NCI-H774 (cell line): ENCODE data around the gene LMNTD1.
A peak's percentile ranks its signal among the peaks of the same experiment; 100 is the strongest.
"Not testable (repeated sequence)": the region's sequence is repeated elsewhere in the genome, so short reads cannot be mapped to it uniquely, and the experiment has no call there.

ENCODE experiments used
- DNase-seq: peaks from one replicate; lab custom pipeline; 2025; lab: John Stamatoyannopoulos, UW

Gene LMNTD1, protein sequence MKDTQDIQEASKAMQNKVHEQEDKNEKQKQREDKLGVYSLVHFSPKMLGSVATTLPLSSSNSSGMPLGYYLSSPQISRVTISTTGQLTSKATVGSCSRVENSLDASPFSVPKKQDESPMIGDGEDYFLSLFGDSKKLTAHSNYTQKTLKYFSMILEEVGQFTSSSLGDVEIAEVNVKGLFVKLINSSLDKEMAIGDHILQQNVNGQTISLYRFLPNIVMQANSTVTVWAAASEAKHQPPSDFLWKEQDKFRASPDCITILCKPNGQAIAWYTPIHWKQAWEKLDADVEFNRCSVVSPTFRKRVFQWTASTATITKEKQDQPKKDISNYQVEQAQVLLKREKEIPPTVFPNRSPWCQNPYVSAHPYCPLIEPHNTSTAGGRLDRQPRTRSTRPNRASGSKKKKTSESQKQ

DNA sequence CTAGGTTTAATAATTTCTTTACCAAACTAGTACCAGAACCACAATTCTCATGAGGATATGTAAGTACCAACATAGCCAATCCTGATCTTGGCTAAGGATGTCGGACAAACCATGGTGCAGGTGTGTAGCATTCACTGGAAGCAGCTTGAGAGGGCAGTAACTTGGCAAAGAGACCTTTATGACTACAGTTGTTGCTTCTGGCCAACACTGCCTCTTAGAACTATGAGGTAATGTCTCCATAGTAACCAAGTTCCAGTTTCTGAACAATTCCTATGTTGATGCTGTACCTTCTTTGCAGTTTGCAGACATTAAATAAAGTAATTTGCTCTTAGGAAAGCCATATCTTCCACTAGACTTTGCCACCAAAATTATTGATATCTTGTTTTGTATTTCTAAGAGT lies at the start of gene LMNTD1:
Gene LMNTD1, minus strand, starts transcription at position 186 of the 400 bp plus-strand sequence. CDS start 324 bp downstream, outside the sequence.
- DNase-seq = no peak

DNA sequence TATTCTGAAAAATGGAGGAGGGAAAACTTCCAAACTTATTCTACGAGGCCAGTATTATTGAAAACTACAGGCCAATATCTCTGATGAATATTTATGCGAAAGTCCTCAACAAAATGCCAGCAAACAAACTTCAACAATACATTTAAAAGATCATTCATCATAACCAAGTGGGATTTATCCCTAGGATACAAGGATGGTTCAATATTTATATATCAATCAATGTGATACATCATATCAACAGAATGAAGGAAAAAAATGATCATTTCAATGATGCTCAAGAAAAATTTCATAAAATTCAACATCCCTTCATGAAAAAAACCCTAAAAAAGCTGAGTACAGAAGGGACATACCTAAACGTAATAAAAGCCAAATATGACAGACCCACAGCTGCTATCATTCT lies 45.9 kb upstream of the LMNTD1 start:
- no peak for DNase-seq

DNA sequence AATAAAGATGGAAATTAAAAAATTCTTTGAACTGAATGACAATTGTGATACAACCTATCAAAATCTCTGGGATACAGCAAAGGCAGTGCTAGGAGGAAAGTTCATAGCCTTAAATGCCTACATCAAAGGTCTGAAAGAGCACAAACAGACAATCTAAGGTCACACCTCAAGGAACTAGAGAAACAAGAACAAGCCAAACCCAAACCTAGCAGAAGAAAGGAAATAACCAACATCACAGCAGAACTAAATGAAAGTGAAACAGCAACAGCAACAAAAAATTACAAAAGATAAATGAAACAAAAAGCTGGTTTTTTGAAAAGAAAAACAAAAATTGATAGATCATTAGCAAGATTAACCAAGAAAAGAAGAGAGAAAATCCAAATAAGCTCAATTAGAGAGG lies 42.4 kb upstream of the LMNTD1 start:
- DNase-seq = not testable (repeated sequence)

DNA sequence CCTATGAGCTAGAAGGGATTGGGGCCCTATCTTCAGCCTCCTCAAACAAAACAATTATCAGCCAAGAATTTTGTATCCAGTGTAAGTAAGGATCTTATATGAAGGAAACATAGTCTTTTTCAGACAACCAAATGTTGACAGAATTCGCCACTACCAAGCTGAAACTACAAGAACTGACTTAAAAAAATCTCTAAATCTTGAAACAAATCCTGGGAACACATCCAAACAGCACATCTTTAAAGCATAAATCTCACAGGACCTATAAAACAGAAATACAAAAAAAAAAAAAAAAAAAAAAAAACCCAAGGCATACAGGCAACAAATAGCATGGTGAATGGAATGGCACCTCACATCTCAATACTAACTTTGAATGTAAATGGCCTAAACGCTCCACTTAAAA lies 41.3 kb upstream of the LMNTD1 start:
- no peak for DNase-seq

DNA sequence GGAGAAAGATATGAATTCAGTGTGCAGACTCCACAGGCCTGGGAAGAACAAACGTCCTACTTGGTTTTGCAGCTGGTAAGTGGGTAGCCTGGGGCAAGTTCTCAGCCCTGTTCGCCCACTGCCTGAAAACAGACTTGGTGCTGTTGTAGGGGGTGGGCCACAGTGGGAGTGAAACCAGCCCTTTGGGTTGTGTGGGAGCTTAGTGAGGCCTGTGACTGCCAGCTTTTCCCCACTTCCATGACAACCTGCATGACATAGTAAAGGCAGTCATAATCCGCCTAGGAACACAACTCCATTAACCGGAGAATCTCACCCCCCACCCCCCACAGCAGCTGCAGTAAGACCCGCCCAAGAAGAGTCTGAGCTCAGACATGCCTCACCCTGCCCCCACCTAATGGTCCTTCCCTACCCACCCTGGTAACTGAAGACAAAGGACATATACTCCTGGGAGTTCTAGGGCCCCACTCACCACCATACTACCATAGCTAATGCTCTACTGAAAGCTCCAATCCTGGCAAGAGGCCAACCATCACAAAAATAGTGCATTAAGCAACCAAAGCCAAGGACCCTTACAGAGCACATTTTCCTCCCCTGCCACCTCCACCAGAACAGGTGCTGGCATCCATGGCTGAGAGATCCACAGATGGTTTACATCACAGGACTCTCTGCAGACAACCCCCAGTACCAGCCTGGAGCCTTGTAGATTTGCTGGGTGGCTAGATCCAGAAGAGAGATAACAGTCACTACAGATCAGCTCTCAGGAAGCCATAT lies 39.8 kb upstream of the LMNTD1 start:
- DNase-seq = no peak

DNA sequence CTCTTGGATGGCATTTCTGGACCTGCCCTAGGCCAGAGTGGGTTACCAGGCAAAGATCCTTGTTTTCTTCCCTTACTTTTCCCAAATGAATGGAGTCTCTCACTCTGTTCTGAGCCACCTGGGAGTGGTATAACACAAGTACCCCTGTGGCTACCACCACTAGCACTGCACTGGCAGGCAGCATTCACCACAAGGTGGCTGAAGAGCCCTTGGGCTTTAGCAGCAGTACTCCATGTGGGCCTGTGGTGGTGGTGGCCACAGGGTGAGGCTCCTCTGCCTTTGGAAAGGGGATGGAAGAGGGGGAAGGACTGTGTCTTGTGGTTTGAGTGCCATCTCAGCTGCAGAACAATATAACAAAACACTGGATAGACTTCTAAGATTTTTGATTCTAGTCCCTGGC lies 38.1 kb upstream of the LMNTD1 start:
- DNase-seq = no peak

DNA sequence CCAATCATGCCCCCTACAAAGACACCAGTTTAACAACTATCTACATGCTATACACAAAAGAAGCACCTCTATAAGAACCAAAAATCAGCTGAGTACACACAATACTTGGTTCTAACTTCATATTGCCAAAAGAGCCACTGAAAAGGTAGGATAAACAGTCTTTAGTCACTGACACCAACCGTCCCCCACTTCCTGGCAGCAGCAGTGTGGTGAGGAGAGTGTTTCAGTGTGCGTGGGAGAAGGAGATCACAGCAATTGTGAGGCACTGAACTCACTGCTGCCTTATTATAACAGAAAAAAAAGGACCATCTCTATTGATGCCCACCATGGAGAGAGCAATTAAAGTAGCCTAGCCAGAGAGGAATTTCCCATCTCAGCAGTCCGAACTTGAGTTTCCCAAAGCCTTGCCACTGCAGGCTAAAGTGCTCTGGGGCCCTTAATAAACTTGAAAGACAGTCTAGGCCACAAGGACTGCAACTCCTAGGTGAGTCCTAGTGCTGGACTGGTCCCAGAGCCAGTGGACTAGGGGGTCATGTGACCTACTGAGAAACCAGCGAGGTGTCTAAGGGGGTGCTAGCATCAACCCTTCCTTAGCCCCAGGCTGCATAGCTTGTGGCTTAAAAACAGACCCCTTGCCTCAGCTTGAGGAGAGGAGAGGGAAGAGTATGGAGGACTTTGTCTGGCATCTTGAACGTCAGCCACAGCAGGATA lies 37.1 kb upstream of the LMNTD1 start:
- DNase-seq = no peak

DNA sequence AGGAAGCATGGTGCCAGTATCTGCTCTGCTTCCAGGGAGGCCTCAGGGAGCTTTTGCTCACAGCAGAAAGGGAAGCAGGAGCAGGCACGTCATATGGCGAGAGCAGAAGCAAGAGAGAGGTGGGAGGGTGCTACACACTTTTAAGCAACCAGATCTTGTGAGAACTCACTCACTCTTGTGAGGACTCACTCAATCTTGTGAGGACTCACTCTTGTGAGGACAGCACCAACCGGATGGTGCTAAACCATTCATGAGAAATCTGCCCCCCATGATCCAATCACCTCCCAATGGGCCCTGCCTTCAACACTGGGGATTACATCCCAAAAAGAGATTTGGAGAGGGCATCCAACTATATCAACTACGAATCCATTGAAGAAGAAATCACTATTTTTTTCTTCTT lies 34.3 kb upstream of the LMNTD1 start:
- no peak for DNase-seq

DNA sequence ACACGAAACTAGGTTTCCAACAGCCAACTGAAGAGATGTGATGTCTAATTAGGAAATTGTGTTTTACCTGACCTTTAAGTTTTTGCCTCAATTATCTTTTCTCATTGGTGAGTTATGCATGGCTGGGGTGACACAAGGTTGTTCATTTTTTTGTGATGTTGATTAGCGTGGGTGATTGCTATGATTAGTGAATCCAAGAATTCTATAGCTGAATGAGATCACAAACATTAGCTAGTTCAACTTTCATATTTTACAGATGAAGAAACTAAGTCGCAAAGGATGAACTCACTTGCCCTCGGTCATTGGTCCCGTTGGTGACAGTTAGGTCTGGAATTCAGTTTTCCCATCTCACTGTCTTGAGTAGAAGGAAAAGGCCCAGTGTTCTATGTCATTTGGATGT lies 32.6 kb upstream of the LMNTD1 start:
- DNase-seq = no peak

DNA sequence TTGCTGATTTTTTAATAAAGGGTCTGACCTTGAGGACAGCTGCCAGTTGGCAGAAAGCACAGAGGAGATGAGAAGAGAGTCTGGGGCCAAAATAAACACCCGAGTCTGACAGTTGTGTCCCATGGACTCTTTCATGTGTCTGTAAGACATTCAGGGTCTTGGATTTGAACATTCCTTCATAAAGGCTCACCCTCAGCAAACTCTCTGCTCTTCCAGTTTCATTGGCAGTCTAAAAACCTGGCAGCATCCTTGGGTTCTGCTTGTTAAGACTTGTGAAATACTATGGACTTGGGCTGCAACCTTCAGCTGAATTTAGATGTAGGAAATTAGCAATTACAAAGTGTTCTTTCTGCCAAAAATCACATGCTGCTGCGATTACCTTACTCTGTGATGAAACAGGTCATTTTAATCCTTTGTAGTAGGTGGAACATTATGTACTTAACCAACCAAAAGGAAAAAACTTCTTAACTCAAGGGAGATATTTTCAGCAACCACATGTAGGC lies 32.0 kb upstream of the LMNTD1 start:
- DNase-seq = no peak

DNA sequence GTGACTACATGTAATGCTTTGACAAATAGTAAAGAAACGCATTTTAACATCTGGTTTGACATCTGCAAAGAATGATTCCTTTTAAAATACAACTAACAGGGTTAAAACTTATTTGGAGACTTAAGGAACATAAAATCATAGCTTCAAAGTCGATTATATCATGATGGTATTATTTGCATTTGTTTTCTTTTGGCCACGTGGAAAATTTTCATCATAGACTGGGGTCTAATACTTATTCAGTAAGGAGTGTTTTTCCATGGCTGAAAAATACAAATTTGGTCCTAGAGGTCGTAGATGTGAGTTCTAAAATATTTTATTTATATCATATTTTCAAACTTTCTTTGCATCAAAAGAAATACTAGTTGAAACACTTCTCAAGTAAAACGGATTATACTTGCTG lies 31.5 kb upstream of the LMNTD1 start:
- DNase-seq = no peak

DNA sequence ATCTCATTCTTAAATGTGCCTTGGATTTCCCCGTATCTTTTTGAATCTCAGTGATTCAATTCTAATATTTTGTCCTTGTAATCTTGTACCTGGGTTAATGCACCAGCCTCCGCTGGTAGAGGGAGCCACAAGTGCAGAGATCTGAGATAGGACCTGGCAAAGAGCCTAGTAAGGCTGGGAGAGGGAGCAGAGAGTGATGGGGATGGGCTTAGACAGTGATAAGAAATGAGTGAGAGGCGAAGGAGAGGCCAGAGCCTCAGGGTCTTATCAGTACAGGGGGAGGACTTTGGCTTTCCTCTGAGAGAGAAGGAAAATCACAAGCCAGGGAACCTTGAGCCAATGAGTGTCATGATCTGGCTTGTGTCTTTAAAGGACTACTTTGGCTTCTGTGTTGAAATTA lies 30.5 kb upstream of the LMNTD1 start:
- DNase-seq = no peak

DNA sequence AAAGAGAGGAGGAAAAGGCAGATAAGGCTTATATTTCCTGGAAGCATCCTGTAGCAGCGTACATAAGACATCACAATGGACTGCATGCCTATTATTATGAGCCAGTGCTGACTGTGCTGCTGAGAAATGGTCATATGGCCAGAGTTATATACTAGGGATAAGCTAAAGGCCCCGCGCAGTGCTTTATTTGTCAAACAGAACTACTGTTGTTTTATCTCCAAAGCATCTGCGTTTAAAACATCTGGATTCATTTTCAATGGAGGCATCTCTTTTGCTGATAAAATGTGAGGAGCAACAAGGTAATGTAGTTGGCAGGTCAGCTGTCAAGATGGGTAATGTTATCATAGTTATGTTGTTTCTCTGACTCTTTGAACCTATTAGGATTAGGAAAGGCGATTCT lies 28.0 kb upstream of the LMNTD1 start:
- no peak for DNase-seq

DNA sequence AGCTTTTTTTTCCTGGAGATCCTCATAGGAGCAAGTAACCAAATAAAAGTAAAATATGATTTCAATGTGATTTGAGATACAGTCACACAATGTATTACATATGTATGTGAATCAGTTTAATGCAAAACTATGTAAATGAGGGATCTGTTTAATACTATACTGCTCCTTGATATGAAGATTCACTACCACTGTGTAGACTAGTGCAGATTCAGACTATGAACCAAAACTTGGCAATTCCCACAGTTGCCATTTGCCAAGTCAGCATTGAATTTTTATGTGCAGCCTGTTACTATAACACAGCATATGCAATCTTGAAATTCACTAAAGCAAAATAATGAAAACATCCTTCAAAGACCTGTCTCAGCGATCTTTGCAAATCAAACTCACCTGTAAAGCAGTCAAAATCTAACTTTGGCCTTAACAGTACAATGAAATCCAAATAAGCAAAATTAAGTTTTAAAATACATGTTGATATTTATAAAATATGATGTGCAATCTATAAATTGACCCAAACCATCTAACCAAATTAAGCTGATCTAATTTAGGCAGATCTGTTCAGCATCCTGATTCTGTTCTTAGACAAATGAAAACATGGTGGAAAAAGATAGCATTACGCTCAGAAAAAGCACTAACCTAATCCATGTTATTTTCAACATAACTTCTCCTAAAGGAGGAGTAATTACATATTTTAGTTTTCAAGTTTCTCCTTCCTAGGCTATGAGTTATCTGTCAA lies 25.5 kb upstream of the LMNTD1 start:
- DNase-seq = no peak

DNA sequence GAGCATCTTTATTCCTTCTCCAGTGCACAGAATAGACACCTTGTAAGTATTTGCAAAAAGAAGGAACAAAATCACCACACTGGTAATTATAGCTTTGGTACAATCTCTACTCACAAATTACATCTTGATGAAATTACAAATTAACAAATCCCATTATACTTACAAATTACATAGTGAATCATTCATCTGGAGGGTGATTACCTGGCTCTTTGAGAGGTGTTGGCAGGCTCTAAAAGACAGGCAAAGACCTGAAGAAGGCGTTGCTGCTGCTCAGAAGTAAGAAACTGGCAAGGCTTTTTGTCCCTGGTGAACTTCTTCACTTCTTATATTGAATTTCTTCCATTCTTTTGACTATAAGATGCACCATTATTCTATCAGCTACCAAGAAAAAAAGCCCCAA lies 21.7 kb upstream of the LMNTD1 start:
- no peak for DNase-seq

DNA sequence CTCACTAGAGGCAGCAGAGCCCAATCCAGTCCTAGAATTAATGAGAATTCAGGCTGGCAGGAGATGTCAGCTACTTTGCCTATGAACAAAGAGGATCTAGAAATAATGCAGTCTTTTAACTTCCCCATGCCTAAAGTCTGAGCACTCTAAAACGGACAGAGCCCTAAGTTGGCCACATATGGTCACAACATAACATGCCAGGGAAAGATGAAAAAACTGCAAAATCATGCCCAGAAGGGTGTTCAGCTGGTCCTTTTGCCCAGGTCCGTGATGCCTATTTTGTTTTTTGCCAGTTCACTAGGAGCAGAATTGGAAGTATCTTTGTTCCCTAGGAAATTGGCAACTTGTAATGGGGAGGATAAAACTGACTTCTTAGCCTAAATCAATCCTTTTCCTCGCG lies 20.3 kb upstream of the LMNTD1 start:
- no peak for DNase-seq

DNA sequence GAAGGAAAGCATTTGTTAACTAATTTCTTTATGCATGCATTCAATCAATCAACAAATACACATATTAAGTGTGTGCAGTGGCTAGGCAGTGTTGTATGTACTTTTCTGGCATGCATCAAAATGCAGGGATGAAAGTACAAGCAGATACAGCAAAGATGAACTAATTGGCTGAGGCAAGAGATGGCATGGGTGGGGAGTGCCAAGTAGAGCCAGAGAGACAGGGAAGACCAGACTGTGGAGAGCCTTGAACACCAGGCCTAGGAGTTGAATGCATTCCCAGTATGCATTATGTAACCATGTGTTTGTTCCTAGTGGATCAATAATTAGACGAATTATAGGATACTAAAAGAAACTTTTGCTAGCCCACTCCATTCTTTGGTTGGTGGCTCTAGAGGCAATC lies 17.3 kb upstream of the LMNTD1 start:
- no peak for DNase-seq

DNA sequence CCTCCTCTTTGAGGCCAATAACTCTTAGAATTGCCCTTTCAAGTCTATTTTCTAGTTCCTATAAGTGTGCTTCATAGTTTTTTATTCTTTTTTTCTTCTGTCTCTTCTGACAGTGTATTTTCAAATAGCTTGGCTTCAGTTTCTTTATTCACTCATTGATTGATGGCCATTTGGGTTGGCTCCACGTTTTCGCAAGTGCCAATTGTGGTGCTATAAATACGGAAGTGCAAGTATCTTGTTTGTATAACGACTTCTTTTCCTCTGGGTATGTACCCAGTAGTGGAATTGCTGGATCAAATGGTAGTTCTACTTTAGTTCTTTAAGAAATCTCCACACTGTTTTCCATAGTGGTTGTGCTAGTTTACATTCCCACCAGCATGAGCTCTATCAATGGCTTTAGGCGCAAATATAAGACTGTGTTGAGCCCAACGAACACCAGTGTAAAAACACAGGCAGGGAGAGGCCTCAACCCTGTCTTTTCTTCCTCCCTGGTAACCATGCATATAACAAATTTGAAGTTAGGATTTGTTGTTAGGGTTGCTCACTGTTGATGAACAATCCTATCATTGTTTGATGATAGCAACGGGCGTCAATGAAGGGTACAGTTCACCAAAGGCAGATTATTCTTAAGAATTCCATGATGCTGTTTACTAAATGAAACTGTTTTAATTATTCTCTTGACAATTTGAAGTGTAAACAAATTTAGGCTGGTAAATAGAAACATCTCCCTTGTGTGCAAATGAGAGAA lies 13.3 kb upstream of the LMNTD1 start:
- no peak for DNase-seq

DNA sequence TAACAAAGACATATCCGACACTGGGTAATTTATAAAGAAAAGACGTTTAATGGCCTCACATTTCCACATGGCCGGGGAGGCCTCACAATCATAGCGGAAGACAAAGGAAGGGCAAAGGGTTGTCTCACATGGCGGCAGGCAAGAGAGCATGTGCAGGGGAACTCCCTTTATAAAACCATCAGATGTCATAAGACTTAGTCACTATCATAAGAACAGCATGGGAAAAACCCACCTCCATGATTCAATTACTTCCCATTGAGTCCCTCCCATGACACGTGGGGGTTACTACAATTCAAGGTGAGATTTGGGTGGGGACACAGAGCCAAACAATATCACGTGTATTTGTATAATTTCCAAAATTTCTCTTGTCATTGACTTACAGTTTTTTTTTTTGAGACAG lies 5.5 kb upstream of the LMNTD1 start:
- DNase-seq = no peak

DNA sequence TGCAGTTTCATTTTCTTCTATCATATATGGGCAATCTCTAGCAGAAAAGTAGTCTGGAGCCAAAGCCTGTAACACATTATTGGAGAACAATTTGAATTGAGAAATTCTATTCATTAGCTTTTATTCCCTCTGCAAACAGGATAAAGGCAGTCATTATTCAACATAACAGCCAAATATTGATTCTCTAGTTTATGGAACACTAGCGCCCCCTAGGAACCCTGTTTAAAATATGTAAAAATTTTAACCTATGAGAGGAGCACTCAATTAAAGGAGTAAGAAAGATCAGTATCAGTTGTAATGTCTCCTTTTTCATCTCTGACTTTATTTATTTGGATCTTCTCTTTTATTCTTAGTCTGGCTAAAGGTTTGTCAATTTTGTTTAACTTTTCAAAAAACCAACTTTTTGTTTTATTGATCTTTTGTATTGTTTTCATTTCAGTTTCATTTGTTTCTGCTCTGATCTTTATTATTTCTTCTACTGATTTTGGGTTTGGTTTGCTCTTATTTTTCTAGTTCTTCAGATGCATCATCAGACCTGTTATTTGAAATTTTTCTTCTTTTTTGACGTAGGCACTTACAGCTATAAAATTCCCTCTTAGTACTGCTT lies 4.8 kb upstream of the LMNTD1 start:
- DNase-seq = peak; percentile 57

DNA sequence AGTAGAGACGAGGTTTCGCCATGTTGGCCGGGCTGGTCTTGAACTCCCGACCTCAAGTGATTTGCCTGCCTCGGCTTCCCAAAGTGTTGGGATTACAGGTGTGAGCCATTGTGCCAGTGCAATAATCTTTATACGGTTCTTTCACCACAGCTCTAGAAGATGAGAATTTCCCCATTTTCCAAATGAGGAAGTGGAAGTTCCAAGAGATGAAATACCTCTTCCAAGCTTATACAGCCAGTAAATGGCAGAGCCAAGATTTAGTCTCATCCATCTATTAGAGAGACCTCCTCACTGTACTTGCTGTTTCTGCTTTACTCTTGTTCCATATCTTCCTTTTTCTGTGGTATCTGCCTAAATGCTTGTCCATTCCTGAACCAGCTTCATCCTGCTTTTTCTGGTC lies 3.1 kb upstream of the LMNTD1 start:
- no peak for DNase-seq
